ENCODE data around the gene PAQR9. TPM values are rescaled to one million over a fixed set of nuclear protein-coding genes. Genes with fewer than 3 reads are reported as not detected.

The PAQR9 gene
- total and polyA plus RNA-seq, 2 donors (not counting 3 experiments of a cell fraction or from before 2014, with no cell fraction given): not detected

DNA sequence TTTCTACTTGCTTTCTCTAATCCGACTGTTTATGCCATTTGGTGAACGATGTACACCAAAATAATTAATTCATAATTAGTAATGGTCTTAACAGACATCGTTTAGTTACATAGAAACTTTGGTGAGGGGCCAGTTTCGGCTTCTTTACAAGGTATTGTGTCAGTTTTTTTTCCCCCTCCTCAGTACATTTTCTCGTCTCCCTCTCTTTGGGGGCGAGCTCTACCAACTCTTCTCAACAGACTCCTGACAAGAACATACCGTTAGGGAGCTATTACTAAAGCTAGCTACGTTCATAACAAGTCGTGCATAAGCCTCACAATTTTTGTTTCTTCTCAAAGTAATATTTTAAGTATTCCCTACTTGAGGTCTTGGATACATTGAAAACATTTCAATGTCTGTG, 39.3 kb upstream of the PAQR9 start:
- dilution Hi-C loops (cut with MboI; ENCODE audit: extremely low pct_ligation_motif_present, low sequenced_read_pairs) (no loop called here), intact Hi-C loops (cut with micrococcal nuclease) (loop anchor here (1.0 to 10.0 kb wide), 4 partner anchors 120 to 558 kb away; partner anchors contain the start of genes TRPC1 and XRN1)
- H2AFZ ChIP-seq (ENCODE audit: low read depth, low read length): no peak overlapping the region

More for the DNA sequence above, 39.3 kb upstream of the PAQR9 start:
- no peaks in the 10 kb centered on the region for H3K9me1 ChIP-seq (replicated peaks; ENCODE audit: control insufficient read depth, extremely low read depth, insufficient read depth, low read length)
- peaks cover 62% of the 10 kb centered on the region for H3K79me2 ChIP-seq (ENCODE audit: control insufficient read depth, insufficient read depth, low read length)
- peak overlapping the region; percentile 89 for H3K4me2 ChIP-seq (ENCODE audit: insufficient read depth, low read length)
- H3K27ac ChIP-seq (ENCODE audit: insufficient read depth, low read depth, low read length): peak overlapping the region; percentile 72
- no peaks in the 10 kb centered on the region for H3K9me3 ChIP-seq (replicated peaks; ENCODE audit: control insufficient read depth, insufficient read depth, low read length)
- no peak for TF ChIP-seq GATA2 (IDR thresholded peaks at IDR 0.05; ENCODE audit: insufficient read depth, insufficient read length, low read depth, low read length)
- TF ChIP-seq, protein P1, sequence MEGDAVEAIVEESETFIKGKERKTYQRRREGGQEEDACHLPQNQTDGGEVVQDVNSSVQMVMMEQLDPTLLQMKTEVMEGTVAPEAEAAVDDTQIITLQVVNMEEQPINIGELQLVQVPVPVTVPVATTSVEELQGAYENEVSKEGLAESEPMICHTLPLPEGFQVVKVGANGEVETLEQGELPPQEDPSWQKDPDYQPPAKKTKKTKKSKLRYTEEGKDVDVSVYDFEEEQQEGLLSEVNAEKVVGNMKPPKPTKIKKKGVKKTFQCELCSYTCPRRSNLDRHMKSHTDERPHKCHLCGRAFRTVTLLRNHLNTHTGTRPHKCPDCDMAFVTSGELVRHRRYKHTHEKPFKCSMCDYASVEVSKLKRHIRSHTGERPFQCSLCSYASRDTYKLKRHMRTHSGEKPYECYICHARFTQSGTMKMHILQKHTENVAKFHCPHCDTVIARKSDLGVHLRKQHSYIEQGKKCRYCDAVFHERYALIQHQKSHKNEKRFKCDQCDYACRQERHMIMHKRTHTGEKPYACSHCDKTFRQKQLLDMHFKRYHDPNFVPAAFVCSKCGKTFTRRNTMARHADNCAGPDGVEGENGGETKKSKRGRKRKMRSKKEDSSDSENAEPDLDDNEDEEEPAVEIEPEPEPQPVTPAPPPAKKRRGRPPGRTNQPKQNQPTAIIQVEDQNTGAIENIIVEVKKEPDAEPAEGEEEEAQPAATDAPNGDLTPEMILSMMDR (IDR thresholded peaks at IDR 0.05; ENCODE audit: extremely low read depth in 1 of 2, insufficient read depth in 1 of 2, low read depth in 1 of 2, low read length in 2 of 2): no peak
- TF ChIP-seq POLR2AphosphoS5 (IDR thresholded peaks at IDR 0.05; ENCODE audit: insufficient read depth, low read depth, low read length): no peak
- TF ChIP-seq JUN (IDR thresholded peaks at IDR 0.05; ENCODE audit: borderline replicate concordance, insufficient read depth, insufficient read length, low read depth): no peak
- TF ChIP-seq EZH2 (IDR thresholded peaks at IDR 0.05; ENCODE audit: borderline replicate concordance, low read depth, low read length, severe bottlenecking): no peak
- TF ChIP-seq POLR2A (IDR thresholded peaks at IDR 0.05; ENCODE audit: low read depth, low read length): no peak
- TF ChIP-seq, protein P2, sequence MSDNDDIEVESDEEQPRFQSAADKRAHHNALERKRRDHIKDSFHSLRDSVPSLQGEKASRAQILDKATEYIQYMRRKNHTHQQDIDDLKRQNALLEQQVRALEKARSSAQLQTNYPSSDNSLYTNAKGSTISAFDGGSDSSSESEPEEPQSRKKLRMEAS (IDR thresholded peaks at IDR 0.05; ENCODE audit: insufficient read depth, insufficient read length): no peak
- no peak for TF ChIP-seq MYC (IDR thresholded peaks at IDR 0.05; ENCODE audit: low read depth, low read length)
- no peak for TF ChIP-seq FOS (IDR thresholded peaks at IDR 0.05; ENCODE audit: borderline replicate concordance, insufficient read depth, low read length)
- H4K20me1 ChIP-seq (replicated peaks; ENCODE audit: control insufficient read depth, extremely low read depth, insufficient read depth, low read length): peaks cover 8% of the 10 kb centered on the region
- CTCF ChIA-PET: interaction anchor here (0.6 to 3.1 kb wide), 5 partner anchors 13 to 671 kb away, joined by 3 to 25 read pairs (median 5); no protein-coding TSS in a partner anchor
- no peak for DNase-seq (ENCODE audit: low read depth, low spot score)
- H3K4me1 ChIP-seq (ENCODE audit: control insufficient read depth, extremely low read depth, insufficient read depth, low read length): peaks cover 16% of the 10 kb centered on the region
- no peaks in the 10 kb centered on the region for H3K36me3 ChIP-seq (ENCODE audit: control insufficient read depth in 2 of 2, extremely low read depth in 1 of 2, insufficient read depth in 2 of 2, low read length in 2 of 2)
- H3K9ac ChIP-seq (replicated peaks; ENCODE audit: extremely low read depth, insufficient read depth, low read length): peak overlapping the region; percentile 88
- H3K27me3 ChIP-seq (ENCODE audit: control insufficient read depth in 2 of 2, insufficient read depth in 2 of 2, low read length in 2 of 2): peaks cover 0 to 2% of the 10 kb centered on the region in 2 experiments
- POLR2A ChIA-PET: no interaction called here
- no peak for FAIRE-seq
- H3K4me3 ChIP-seq (replicated peaks in 1 of 3; ENCODE audit: insufficient read depth in 1 of 3, low read depth in 1 of 3, low read length in 3 of 3): peak overlapping the region; percentile 70 to 93 (median 92)
- BruUV-seq (replicated peaks): no TSS peak

All from endothelial cell of umbilical vein (primary cell).